NCI-H460 (cell line): ENCODE data around the gene PRDM5. TPM values are rescaled to one million over a fixed set of nuclear protein-coding genes. Genes with fewer than 3 reads are reported as not detected.
"Not testable (repeated sequence)": the region's sequence is repeated elsewhere in the genome, so short reads cannot be mapped to it uniquely, and the experiment has no call there.

Experiments
- DNase-seq: peaks from one replicate; pipeline ENCODE4 v3.0.0-alpha.2; 2016; ENCODE audit warnings: low read depth; ENCODE audit errors: extremely low read depth
- total RNA-seq: library from RNA; depleted of rRNA; stranded (reverse); fragments of >200 nt; shearing (Covaris generic); gene quantifications from 2 replicates; pipeline ENCODE4 v1.2.3, GENCODE V29; 2014

Gene PRDM5
- total RNA-seq, 1 experiment from 2014 or later = 11.9 TPM

DNA sequence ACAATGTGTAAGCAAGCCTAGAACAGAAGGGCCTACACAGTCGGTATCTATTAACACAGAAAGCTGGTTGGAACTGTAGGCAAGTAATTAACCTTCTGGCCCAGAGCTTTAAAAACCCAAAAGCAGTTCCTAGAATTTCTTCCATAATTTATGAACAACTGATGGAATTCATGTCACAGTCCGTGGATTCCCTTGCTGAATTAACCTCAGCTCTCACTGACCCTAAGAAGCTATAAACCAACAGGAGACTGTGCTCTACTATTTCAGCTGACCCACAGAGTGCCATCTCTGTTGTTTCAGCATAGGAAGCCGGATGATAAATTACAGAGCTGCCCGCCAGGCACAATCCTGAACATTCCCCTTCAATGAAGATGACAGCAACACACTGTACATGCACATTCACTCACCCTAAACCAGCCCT is 157.3 kb downstream of the PRDM5 start:
- DNase-seq = no peak

DNA sequence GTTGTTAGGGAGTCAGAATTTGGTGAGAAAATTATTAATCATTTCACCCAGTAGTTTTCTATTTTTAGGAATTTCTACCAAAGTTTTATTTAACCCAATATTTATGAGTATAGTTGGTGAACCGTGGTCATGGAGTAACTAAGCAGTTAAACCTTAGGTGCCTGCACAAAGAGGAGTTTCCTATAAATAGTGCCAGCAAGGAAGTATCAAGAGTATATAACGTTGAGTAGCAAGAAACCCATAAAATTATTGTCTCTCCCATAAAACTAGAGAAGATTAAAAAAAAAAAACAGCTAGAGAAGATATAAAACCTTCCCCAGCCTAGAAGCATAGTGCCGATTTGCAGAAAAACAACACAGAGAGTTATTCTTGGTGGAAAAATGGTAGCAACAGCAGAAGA is 158.9 kb downstream of the PRDM5 start:
- no peak for DNase-seq

DNA sequence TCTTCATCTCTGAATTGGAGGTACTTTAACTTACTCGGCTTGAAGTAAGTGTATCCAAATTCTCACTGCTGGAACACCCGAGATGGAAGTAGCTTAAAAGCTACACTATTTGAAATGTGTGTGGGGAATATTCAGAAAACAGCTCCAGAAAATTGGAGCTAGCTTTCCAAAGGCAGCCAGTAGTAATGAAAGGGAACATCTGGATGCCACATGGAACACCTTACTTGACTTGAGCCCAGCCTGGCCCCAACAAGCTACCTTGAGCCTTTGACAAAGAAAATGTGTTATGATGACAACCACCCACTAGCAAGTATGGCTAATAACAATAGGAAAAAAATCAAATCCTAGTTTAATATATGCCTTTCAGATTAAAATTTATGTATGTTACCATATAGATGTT is 161.5 kb downstream of the PRDM5 start:
- no peak for DNase-seq

DNA sequence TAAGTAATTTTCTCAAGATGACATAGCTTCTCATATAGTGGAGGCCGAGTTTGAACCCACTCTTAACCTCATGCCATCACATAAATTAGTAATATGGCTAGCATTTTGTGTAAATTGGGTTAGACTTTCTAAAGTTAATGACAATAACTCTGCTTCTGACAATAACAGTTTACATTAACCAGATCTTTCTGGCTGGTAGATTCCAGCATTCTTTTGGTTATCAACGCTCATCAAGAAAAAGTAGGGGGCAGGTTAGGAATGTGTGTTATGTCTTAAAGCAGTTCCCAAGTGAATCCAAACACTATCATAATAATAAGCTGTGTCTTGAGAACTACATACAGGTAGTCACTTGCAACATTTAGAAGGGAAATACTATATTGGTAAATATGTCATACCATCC is 162.5 kb downstream of the PRDM5 start:
- DNase-seq = no peak

DNA sequence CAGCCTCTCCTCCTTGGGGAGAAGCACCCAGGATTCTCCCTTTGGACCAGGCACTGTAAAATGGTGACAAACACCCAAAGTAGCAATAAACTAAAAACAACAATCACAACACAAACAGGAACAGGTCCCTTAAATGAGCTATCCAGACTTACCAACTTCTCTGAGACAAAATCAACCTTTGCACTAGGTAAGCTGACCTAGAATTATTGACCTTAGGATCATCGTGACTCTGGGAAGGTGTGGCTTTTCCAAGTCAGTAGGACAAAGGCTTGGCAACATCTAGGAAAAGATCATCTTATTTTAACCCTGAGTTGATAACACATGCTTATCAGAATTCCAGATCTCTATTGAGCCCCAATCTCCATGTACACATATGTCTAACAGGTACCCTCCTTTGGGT is 166.7 kb downstream of the PRDM5 start:
- no peak for DNase-seq

DNA sequence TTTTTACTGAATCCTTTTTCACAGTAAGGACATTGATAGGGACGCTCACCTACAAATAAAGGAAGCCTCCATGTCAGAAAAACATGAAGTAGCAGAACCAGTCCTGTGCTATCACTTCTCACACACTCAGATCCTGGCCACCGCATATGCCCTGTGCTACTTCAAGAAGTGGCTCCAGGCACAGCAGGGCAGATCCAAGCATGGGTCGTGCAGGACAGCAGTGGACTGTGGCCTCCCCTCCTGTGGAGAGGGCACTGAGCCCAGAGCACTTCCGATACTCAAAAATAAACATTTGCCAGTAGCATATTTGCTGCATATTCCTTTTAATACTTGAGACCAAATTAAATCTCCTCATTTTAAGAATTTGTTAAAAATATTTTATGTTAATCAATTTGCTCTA is 167.9 kb downstream of the PRDM5 start:
- DNase-seq = no peak

DNA sequence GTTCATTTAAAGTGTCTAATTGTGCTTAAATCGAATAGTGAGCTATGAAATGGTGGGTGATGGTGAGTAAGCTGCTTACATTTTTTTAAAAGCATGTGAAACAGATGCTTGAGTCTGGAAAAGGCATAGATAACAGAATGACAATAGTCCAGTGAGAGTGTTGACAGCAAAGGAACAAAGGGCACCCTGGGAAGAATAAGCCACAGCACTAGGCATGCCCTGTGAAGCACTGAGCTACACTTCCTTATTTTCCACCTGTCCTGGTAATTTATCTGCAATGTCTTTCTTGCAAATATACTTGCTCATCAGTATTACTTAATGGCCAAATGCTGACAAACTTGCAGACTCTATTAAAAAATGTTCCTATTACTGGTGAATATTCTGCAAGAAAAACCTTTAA is 168.7 kb downstream of the PRDM5 start:
- DNase-seq = no peak

DNA sequence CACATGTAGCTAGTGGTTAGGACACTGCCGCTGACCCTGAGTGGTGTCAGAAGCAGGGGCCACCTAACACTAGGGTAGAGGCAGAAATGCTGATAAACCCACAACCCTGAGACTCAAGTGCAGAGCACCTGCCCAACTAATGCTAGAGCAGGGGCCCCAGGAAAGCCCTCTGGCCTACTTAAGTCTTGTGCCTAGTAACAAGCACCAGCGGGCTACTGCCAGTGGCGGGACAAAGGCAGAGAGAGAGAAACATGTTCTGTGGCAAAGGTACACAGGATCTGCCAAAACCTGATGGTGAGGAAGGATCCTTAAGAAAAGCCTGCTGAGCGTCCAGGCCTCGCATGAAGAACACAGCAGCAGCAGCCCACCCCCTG is 172.4 kb downstream of the PRDM5 start:
- DNase-seq = no peak

DNA sequence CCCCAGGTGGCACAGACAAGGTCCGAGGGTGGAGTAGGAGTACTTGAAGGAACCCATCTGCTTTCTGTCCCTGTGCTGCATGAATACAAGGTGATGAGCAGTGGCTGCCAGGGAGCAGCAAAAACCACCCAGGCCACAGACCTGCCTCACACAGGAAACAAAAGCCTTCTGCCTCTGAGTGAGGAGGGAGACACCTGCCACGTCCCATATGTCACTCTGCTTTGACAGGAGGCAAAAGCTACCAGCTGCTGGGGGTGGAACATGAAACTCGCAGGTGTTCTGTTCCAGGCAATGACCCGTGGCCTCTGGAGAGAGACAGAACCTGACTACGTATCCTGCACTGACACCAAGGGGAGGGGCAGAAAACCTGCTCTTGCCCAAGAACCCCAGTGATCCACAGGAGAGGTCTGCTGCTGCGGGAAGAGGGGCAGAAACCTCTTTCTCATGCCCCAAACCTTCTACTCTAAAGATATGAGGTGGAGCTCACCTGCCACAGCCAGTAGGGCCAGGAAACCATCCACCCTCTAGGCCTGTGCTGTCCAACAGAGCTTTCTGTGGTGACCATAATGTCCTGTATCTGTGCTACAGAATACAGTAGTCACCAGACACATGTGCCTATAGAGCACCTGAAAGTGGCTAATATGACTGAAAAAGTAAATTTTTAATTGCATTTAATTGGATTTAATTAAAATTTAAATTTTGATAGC is 172.9 kb downstream of the PRDM5 start:
- DNase-seq = no peak

DNA sequence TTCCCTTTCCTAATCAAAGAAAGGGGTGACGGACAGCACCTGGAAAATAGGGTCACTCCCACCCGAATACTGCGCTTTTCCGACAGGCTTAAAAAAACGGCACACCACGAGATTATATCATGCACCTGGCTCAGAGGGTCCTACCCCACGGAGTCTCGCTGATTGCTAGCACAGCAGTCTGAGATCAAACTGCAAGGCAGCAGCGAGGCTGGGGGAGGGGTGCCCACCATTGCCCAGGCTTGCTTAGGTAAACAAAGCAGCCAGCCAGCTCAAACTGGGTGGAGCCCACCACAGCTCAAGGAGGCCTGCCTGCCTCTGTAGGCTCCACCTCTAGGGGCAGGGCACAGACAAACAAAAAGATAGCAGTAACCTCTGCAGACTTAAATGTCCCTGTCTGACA is 180.9 kb downstream of the PRDM5 start:
- not testable (repeated sequence) for DNase-seq

DNA sequence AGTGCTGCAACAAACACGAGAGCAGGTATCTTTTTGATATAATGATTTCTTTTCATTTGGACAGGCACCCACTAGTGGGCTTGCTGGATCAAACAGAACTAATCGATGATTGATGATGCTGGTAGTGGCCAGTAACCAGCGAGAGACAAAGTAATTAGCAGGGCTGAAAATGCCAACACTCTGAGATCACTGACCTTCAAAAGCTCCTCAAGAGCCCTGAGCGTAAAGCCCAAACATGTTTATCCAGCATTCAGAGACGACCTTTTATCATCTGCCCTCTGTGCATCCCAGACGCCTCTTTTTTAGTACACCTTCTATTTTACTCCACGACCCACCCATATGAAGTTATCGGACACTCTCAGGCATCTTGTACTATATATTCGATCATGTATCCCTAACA is 186.2 kb downstream of the PRDM5 start:
- DNase-seq = no peak

DNA sequence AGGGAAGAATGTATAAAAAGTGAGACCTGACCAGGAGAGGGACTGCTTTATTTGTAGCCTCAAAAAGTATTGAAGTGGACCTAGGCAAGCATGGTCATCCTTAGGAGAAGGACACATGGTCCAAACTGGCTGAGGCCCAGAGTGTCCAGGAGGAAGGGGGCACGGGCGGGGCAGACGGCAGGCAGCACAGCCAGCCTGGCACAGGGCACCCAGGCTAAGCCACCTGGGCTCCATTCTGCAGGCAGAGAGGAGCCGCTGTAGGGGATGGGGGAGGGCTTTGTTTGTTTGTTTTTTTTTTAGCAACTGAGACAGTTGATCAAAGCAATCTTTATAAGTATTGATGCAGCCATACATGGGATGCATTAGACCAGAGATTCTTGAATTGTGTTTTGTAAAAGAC is 188.6 kb downstream of the PRDM5 start:
- DNase-seq = no peak

DNA sequence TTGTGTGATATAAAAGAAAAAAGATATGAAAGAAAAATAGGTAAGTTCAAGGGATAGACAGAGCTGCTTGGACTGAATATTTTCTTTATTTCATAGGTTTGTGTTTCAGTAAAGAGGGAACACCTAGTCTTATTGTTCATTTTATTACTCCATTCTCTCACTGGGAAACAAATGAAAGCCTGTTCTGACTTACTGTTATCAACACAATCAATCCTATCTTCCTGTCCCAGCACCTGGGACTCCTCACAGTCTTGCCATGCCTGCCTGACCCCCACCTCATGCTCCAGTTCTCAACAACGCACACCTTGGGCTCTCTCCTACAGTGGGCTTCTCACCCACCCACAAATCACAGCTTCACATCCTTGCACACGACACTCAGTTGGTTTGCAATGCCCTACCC is 189.5 kb downstream of the PRDM5 start:
- no peak for DNase-seq

DNA sequence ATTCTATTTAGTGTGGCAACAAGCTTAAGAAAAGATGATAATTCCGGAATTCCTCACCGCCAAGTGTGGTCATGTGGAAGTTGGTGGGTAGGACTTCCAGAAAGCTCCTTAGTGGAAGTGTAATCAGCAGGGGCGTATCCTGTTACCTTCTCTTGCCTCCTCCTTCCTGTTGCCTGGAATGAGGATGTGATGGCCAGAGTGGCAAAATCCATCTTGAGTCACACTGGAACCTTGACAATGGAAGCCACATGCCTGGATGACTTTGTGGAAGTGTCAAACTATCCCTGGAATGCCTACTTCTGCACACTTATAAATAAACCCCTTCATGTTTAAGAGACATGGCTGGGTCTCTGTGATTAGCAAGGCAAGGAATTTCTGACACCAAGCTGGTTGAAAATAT is 191.0 kb downstream of the PRDM5 start:
- no peak for DNase-seq

DNA sequence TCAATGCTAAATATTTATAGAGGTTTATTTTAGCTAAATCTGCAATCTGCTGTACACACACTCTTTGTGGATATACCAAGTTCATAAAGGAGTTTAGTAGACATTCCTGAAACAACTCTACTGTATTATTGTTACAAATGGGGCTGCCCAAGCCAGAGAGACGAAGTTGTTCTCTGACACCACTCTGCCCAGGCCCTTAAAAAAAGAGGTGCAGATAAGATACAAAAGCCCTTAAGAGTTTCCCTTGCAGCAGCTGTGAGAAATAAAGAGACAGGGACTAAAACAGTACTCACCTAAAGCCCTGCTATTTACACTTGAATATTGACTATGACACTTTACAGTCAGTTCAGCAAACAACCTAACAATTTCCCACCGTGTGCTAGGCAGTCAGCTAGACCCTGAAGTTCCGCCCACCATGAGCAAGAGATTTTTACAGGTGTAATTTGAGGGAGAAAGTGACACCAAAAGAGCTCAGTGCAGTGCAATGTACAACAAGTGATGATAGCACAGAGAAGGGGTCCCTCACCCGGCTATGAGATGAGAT is 191.7 kb downstream of the PRDM5 start:
- no peak for DNase-seq

DNA sequence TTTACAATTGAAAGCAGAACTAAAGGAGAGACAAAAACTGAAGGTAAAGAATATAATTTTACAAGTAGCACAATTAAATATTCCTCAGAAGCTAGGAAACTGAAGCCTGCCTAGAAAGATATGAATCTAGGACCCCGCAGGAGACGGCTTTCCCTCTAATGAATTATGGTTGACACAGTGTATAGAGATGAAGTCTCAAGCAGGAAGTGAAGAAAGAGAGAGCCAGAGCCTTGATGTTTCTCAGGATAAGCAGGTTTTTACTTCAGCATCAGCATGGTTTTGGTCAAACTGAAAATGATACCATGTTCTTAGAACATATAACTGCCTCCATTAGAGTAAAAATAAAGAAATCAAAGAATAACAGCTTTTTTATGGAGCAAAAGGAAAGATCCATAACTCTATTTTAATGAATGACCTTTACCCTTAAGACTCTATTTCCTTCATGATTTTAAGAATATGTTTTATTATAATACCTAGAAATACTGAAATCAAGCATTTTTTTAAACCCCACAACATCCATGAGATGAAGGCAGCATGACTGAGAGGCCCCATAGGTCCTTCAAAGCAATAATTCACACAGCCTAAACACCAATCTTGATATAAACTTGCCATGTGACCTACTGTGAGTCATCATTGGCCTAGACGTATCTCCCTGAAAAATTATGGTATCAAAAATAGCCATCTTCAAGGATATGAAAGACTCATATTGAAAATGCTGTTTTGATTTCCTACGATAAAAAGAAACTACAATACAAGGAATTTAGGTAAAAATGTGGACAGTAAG is 193.4 kb downstream of the PRDM5 start:
- DNase-seq = no peak

DNA sequence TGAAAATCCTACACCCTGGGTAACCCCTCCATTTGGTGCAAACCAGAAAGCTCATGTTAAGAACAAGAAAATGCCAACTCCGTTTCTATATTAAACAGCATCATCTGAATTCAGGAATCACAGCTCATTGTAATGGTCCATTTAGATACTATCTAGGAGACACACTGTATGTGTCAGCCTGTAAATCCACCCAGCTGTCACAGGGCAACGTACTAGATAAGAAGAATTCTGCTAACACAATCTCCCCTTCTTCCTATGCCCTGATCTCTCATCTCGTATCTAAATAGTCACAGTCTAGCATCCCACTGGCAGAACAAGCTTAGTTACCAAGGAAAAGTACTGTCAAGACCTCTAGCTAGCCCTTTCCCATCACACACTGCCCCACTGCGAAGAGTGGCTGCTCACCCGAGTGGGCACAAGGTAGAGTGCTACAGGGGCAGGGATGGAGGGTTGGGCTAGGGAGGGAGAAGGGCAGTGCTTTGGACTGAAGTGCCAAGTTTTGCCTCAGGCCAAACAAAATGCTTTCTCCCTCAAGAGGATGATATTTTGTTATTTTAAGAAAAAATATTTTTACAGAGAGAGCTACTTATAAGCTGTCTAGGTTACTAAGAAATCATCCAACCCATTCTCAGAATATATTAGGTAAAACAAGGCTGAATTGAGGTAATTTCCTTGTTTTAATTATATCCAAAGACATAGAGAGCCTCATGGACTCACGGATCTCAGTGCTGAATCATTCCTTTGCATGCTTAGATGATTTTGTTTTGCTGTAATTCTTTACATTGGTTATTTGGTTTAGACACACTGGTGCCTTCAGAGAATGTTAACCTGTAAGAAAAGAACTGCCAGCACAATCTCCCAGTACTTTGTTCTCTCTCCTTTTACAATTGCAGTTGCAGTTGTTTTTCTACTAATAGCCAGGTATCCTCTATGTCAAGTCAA is 196.6 kb downstream of the PRDM5 start:
- no peak for DNase-seq

DNA sequence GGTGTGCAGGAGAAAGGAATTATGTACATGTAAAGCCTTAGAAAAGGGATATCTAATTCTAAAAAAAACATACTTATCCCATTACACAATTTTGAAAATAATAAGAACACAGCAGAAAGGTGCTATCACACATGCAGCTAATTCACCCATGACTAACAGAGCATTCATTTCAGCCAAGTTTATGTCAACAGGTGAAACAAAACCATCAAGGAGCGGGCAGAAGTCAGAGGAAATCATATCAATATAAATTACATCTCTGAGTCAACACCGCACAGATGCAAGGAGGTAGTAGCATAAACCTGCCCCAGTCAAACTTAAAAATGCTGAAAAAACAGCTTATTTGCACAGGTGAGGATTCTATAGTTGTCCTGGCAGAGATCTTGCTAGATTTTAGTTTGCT is 197.9 kb downstream of the PRDM5 start:
- no peak for DNase-seq

DNA sequence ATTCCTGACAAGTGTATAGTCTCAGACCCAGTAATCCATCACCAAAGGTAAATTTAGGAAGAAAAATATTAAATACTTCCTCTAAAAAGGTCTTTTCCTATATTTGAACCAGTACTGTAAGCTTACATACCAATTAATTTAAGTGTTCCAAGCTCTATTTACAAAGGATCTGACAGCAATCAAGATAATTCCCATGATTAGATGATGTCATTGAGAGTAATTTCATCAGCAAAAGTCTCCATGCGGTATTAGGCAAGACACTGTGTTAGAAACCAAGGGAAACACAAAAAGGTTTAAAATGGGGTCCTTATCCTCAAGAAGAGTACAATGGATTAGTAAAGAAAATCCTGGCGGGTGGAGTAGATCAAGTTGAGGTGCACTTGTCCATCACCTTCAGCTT is 198.5 kb downstream of the PRDM5 start:
- DNase-seq = no peak

DNA sequence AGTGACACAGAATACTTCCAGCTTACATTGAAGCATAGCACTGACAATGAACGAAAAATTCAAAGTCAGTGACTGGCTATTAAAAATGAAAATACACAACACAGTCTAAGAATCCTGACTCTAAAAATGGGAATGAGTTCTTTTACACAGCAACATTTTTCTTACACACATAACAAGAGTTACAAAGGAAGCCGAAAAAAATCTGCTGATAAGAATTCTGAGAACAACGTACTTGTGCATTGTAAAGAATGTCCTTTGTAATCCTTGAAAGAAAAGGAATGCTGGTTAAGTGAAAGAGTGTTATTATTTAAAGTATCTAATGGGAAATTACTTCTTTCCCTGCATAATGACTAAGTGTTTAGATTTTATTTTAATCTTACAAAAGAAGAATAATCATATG is 199.4 kb downstream of the PRDM5 start:
- DNase-seq = no peak

DNA sequence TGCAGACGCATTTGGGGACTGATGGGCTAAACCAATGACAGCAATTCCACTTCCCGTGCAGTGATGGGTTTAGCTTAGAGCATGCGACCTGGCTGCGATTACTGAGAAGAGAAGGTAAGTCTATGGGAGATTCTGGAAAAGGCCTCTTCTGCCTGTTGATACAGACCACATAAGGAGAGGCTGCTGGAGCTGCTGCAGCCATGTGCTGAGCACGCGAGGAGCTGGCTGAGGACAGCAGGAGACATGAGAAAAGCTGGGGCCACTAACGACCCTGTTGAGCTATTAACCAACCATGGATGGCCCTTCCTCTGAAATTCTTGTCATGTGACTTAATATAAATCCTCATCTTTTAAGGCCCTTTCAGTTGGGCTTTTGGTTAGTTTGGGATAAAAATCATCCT is 199.9 kb downstream of the PRDM5 start:
- DNase-seq = no peak
